HepG2 (cell line): ENCODE results near the gene MAP1B.

Experiments used
- CTCF ChIP-seq: sonication (generic); formaldehyde crosslinking; IDR thresholded peaks from 2 replicates; pipeline ENCODE4 v1.5.0; 2020; ENCODE audit warnings: mild to moderate bottlenecking, missing genetic modification reagents, moderate library complexity
- EZH2 ChIP-seq: conservative IDR thresholded peaks from 2 replicates; pipeline ENCODE4 v1.6.1; 2012; ENCODE audit warnings: mild to moderate bottlenecking, low read depth, low read length, moderate library complexity
- GATAD2A ChIP-seq: IDR thresholded peaks from 2 replicates; pipeline ENCODE4 v1.6.1; 2016
- IKZF5 ChIP-seq: IDR thresholded peaks from 2 replicates; pipeline ENCODE4 v1.6.1; 2018; ENCODE audit warnings: missing genetic modification reagents, mild to moderate bottlenecking, missing compliant biosample characterization
- ISL2 ChIP-seq: sonication (generic); formaldehyde crosslinking; IDR thresholded peaks from 2 replicates; pipeline ENCODE4 v1.5.0; 2020; ENCODE audit warnings: missing genetic modification reagents
- NFE2L1 ChIP-seq: sonication (generic); formaldehyde crosslinking; IDR thresholded peaks from 2 replicates; pipeline ENCODE4 v1.4.0; 2020; ENCODE audit warnings: missing genetic modification reagents, mild to moderate bottlenecking, borderline replicate concordance
- POLR2AphosphoS5 ChIP-seq: IDR thresholded peaks from 2 replicates; pipeline ENCODE4 v1.6.1; 2012; ENCODE audit warnings: low read depth, low read length
- RBM39 ChIP-seq: fragments of 200-400 bp; formaldehyde crosslinking; IDR thresholded peaks from one replicate; pipeline ENCODE4 v1.6.1; 2018; ENCODE audit warnings: antibody characterized with exemption, mild to moderate bottlenecking, low read depth, low read length; ENCODE audit not compliant: poor library complexity, severe bottlenecking
- U2AF1 ChIP-seq: fragments of 200-400 bp; formaldehyde crosslinking; optimal IDR thresholded peaks from 2 replicates; pipeline ENCODE3; 2017; ENCODE audit warnings: mild to moderate bottlenecking, low read depth, low read length
- YEATS4 ChIP-seq: sonication (generic); formaldehyde crosslinking; IDR thresholded peaks from 2 replicates; pipeline ENCODE4 v1.4.0; 2020; ENCODE audit warnings: missing genetic modification reagents, borderline replicate concordance
- ZNF616 ChIP-seq: sonication (generic); formaldehyde crosslinking; IDR thresholded peaks from 2 replicates; pipeline ENCODE4 v1.5.0; 2020; ENCODE audit warnings: low read depth, mild to moderate bottlenecking, missing genetic modification reagents
- TF ChIP-seq, protein P1 (sequence below): sonication (generic); formaldehyde crosslinking; IDR thresholded peaks from 2 replicates; pipeline ENCODE4 v1.4.0; 2020; ENCODE audit warnings: missing genetic modification reagents

DNA sequence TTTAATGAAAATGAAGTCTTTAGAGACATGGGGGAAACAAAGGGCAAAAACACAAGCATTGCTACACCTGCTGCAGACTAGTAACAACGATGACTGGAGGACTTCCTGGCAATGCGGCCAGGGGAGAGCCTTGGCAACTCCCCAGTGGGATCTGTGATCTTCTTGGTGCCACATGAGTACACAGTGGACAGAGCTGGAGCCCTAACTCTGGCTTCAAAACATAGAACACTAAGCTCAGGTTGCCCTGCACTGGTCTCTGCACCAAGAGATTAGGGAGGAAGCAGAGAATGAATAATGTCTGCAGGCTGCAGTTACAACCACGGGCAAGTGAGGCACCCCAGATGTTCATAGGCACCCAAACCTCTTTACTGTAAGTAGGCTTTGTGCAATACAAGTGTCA lies 121.7 kb downstream of the MAP1B start:
- TF ChIP-seq ZNF616 (CRISPR knock-in tag) (no peak), POLR2AphosphoS5 (no peak), U2AF1 (no peak), IKZF5 (no peak), GATAD2A (CRISPR knock-in tag) (no peak), EZH2 (no peak), ISL2 (CRISPR knock-in tag) (no peak), CTCF (CRISPR knock-in tag) (no peak), NFE2L1 (CRISPR knock-in tag) (no peak), RBM39 (no peak), YEATS4 (no peak)
- TF ChIP-seq, protein P1, sequence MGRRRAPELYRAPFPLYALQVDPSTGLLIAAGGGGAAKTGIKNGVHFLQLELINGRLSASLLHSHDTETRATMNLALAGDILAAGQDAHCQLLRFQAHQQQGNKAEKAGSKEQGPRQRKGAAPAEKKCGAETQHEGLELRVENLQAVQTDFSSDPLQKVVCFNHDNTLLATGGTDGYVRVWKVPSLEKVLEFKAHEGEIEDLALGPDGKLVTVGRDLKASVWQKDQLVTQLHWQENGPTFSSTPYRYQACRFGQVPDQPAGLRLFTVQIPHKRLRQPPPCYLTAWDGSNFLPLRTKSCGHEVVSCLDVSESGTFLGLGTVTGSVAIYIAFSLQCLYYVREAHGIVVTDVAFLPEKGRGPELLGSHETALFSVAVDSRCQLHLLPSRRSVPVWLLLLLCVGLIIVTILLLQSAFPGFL = no peak
